D721Med (cell line): ENCODE data around the gene FBXL3.

ENCODE experiments used
- DNase-seq: peaks from one replicate; pipeline ENCODE4 v3.0.0; 2011; ENCODE audit warnings: low spot score; ENCODE audit not compliant: insufficient read length
- FAIRE-seq: peaks from 2 replicates; lab custom pipeline; 2011; peaks lifted over from hg19 to GRCh38; lab: Jason Lieb, UNC
- TF ChIP-seq, protein P1 (sequence below): IDR thresholded peaks from 2 replicates; pipeline ENCODE4 v1.5.1; 2012; ENCODE audit warnings: mild to moderate bottlenecking, control low read depth; ENCODE audit not compliant: insufficient read depth; ENCODE audit errors: missing control alignments

FBXL3 gene

DNA sequence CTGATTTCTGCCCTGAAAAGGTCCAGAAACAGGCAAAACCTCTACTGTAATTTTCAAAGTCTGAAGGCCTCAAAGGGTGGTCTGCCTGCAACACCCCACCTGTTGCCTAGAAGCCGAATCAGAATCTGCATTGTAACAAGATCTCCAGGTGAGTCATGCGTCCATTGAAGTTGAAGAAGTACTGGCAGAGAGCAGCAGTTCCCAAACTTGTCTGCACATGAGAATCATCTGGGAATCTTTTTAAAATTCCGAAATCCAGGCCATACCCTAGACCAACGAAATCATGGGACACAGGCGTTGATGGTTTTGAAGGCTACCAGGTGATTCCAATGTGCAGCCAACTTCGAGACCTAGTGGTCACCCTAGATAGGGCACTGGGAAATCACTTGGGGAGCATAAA lies 51.1 kb downstream of the FBXL3 start:
- DNase-seq (no peak), FAIRE-seq (no peak)
- TF ChIP-seq, protein P1, sequence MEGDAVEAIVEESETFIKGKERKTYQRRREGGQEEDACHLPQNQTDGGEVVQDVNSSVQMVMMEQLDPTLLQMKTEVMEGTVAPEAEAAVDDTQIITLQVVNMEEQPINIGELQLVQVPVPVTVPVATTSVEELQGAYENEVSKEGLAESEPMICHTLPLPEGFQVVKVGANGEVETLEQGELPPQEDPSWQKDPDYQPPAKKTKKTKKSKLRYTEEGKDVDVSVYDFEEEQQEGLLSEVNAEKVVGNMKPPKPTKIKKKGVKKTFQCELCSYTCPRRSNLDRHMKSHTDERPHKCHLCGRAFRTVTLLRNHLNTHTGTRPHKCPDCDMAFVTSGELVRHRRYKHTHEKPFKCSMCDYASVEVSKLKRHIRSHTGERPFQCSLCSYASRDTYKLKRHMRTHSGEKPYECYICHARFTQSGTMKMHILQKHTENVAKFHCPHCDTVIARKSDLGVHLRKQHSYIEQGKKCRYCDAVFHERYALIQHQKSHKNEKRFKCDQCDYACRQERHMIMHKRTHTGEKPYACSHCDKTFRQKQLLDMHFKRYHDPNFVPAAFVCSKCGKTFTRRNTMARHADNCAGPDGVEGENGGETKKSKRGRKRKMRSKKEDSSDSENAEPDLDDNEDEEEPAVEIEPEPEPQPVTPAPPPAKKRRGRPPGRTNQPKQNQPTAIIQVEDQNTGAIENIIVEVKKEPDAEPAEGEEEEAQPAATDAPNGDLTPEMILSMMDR: no peak

DNA sequence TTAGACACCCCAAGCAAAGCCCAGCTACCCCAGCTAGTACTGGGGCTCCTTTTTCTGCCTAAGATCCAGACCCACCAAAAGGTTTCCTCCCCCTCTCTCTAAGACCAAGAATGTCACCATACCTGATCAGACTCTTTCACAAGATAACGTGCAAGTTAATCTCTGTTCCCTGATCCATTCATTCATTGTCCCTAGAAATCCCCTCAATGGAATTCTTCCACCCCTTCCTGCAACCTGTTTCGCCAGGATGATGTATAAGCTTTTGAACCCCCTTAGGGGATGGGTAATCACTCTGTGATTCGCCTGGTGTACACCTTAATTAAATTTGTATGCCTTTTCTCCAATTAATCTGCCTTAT lies 52.4 kb downstream of the FBXL3 start:
- DNase-seq: no peak
- FAIRE-seq: no peak
- TF ChIP-seq, protein P1: no peak

DNA sequence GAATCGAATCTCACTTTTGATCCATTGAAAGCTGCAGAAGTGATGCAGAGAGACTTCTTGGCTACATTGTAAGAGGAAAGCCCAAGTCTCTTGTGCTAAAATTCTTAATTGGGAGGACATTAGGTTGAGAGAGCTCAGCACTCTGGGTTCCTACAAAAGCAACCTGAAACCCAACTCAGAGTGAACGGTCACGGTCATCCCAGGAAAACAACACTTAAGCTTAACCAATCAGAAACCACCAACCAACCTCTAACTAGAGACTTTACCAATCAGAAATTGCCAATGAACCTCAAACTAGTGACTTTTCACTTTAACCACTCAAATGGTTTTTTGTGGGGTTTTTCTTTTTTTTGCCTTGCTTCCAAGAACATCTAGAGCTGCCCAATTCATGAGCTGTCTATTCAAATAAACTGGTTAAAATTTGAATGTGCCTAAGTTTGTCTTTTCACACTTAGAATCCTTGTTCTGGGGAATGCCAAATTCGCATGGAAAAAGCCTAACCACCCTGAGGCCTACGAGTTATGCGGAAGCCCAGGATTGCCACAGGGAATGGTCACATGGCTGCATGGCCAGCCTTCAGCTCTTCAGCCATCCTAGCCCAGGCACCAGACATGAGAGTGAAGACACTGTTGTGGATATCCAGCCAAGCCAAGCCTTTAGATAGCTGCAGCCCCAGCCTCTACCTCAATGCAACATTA lies 52.9 kb downstream of the FBXL3 start:
- no peak for DNase-seq

DNA sequence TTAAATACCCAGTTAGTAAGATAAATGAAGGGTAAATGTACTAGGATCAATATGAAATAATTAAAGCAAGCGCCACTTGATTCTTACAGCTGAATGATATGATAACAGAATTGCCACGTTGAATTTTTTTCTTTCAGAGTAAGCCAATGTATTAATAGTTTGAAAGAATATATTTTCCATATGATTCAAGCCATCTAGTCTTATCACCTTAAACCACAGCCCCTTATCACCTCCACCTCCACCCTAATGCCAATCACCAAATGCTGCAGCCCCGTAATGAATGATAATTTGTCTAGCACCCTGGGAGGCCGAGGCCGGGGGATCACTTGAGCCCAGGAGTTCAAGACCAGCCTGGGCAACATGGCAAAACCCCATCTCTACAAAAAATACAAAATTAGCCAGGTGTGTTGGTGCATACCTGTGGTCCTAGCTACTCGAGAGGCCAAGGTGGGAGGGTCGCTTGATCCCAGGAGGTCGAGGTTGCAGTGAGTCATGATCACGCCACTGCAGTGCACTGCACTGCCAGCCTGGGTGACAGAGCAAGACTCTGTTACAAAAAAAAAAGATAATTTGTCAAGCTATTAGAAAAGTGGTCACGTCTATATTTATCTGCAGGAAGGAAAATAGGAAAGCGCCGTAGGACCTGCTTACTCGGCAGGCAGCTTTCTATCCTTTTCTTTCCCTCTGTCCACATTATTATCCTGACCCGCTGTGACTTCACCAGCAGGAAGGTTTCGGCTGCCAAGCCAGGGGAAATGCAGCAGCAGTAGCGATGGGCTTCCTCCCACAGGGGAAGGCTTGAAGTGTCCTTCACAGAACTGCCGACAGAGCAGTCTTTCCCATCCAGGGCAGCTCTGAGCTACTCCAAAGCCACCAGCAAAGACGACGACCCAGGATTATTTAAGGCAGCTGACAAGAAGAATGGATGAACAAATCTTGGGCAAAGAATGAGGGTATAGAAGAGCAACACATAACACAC lies 54.8 kb downstream of the FBXL3 start:
- TF ChIP-seq, protein P1: no peak
- DNase-seq (no peak), FAIRE-seq (no peak)

More for the DNA sequence above, 52.9 kb downstream of the FBXL3 start:
- FAIRE-seq: no peak
- TF ChIP-seq, protein P1: no peak

DNA sequence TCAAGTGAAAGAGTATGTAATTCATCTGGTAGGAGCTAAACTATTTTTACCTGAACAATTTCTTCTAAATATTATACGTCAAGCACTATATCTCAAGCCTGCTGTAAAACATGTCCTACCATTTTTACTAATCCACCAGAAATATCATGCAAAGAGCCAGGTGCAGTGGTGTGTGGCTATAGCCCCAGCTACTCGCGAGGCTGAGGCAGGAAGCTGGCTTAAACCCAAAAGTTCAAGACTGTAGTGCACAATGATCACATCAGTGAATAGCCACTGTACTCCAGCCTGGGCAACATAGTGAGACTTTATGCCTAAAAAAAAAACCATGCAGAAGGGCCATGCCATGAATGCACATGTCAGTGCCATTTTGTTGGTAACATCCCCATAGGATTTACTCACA lies 55.7 kb downstream of the FBXL3 start:
- FAIRE-seq: no peak
- TF ChIP-seq, protein P1: no peak
- DNase-seq: no peak

DNA sequence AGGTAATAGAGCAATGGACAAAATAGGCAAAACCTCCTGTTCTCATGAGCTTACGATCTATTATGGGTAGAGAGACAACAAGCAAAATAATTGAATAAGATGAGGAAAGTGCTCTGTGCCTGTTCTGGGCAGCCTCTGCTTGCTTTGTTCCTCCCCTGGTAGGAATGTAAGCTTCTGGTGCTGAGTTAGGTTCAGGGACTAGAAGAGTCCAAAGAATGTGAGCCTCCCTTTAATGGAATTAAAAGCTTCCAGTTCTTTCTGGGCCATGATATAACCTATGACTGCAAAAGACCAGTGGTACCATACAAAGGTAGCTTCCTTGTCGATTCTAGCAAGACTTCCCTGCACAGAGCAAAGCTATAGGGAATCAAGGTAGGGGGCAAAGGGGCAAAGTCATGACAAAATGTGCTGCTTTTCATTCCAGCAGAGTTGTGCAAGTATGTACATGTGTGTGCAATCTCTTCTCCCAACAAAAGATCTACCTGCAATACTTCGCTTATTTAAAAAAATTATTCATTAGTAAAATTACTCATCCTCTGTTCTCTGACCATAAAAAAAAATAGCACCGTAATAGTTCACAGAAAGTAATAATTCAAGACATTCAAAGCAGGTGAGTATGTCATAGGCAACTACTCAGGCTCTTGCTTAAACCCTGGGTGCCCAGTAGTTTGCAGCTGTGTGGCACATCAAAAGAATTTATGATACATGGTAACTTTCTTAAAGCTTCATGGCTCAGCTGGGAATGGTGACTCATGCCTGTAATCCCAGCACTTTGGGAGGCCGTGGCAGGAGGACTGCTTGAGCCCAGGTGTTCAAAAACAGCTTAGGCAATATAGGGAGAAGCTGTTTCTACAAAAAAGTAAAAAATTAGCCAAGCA lies 57.2 kb downstream of the FBXL3 start:
- DNase-seq (no peak), FAIRE-seq (no peak)

More for the DNA sequence above, 57.2 kb downstream of the FBXL3 start:
- TF ChIP-seq, protein P1: no peak
